Activated CD8-positive, alpha-beta memory T cell treated with anti-CD3 and anti-CD28 coated beads for 24 hours (primary cell): ENCODE results near the gene TEX38.
A peak's percentile ranks its signal among the peaks of the same experiment; 100 is the strongest.
"Not testable (repeated sequence)": the region's sequence is repeated elsewhere in the genome, so short reads cannot be mapped to it uniquely, and the experiment has no call there.

Experiments
- DNase-seq: peaks from one replicate; pipeline ENCODE4 v3.0.0-alpha.2; 2020

TEX38 gene

DNA sequence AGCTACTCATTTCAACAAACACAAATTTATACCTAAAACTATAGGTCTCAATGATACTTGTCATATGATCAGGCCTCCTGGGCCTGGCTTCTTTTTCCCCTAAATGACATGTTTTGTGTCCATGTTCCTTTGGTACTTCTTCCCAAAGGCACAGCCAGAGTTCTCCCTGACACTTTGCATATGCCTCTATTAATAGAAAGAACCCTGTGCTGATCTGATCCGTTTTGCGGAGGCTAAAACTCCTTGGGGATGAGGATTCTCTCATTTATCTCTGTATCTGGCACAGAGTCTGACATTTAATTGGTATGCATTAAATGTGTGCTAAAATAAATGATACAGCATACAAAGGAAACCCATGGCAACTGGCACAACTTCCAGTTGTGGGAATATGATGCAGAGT lies 15.0 kb upstream of the TEX38 start:
- no peak for DNase-seq

GRCh38 chr1:46657775-46658174 lies 13.9 kb upstream of the TEX38 start:
- DNase-seq, result no peak

- DNase-seq, result no peak
Observed at GRCh38 chr1:46659307-46659870, 12.3 kb upstream of the TEX38 start.

DNA sequence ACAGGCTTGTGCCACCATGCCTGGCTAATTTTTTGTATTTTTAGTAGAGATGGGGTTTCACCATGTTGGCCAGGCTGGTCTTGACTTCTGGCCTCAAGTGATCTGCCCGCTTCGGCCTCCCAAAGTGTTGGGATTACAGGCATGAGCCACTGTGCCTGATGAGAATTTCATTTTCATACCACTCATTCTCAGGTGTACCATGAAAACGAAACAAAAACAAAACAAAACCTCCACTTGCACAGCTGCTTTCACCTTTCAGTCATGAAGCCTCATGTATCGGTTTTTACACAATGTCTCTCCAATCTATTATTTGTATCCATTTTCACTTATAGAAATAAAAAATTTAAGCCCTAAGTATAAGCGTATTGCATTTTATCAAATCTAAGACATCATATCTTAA lies 11.5 kb upstream of the TEX38 start:
- not testable (repeated sequence) for DNase-seq

DNA sequence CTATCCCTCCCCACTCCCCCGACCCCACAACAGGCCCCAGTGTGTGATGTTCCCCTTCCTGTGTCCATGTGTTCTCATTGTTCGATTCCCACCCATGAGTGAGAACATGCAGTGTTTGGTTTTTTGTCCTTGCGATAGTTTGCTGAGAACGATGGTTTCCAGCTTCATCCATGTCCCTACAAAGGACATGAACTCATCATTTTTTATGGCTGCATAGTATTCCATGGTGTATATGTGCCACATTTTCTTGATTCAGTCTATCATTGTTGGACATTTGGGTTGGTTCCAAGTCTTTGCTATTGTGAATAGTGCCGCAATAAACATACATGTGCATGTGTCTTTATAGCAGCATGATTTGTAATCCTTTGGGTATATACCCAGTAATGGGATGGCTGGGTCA lies 8.7 kb upstream of the TEX38 start:
- not testable (repeated sequence) for DNase-seq

DNA sequence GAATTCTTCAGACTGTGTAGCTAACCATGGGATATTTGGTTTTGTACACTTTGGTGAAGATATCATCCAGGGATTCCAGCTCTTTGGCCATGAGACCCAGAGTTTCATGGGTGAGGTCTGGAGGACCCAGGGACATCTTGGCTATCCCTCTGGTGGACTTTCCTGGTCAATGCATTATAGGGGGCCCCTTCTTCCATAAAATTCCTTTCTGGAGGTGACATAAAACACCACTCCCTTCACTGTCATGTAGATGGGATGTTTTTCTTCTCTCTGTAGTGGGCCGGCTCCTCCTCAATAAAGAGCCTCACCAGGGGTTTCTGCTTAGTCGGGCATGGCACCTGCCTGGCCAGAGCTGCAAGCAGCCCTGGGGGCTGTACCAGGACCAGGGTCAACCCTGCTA lies 5.7 kb upstream of the TEX38 start:
- DNase-seq, result no peak

GRCh38 chr1:46667782-46668760 lies 3.6 kb upstream of the TEX38 start, which contains the start of gene ATPAF1:
Gene ATPAF1, minus strand, starts transcription at chr1:46668364. Its CDS starts 42 bp downstream, at chr1:46668322.
- DNase-seq, result peak; percentile 84

DNA sequence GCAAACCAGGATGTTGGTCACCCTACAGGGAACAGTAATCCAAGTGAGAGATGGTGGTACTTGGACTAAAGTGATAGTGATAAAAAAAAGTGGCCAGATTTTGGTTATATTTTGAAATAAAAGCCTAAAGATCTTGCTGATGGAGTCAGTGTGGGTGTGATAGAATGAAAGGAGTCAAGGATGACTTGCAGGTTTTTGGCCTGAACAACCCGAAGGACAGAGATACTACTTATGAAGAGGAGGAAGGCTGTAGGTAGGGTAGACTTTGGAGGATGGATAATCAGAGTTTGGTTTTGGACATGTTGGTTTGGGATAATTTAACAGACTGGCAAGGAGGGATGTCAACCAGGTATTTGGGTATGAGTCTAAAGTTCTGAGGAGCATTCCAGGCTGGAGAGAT lies 1.5 kb upstream of the TEX38 start:
- DNase-seq, result no peak

DNA sequence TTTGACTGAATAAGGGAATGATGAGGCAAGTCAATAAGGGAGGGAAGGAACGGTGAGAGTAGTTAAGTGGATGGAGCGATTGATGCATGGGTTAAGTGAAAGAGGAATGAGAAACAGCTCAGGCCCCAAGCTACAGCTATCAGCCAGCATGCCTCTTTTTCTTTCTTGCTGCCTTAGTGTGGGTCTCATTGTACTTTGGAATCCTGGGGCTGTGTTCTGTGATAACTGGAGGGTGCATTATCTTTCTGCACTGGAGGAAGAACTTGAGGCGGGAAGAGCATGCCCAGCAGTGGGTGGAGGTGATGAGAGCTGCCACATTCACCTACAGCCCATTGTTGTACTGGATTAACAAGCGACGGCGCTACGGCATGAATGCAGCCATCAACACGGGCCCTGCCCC lies 1.0 kb downstream of the TEX38 start:
- no peak for DNase-seq

DNA sequence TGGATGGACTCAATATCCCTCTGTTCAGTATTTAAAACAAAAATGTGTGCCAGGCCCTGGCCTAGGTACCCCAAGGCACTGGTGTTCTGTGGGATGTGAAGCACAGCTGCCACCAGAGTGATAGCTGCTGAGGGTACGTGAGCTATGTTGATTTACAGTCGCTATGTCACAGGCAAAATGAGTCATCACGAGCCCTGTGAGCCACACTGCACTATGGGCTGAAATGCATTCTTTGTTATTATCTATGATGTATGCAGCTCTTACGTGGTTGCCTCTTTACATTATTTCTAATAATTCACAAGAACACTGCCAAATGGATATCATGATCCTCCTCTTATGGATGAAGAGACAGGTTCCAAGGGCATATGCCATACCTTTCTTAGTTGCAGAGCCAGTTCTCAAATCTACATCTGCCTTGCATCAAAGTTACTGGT lies 2.1 kb downstream of the TEX38 start:
- no peak for DNase-seq

GRCh38 chr1:46675549-46676314 lies 4.1 kb downstream of the TEX38 start:
- no peak for DNase-seq

DNA sequence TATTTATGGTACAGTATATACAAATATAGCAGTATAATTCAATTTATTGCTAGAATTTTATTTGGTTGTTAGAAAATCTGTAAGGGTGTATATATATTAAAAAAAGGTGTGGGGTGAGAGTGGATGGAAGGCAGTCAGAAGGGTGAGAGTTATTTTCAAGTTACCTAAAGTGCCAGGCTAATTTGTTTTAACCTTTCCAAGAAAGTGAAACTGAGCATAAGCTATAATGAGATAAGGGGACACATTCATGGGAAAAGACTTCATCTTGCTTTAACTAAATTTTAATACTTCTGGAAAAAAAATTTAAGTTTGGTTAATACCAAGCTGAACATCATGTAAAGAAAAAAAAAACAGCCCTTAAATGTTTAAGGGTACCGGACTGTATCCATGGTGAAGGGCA lies 4.9 kb downstream of the TEX38 start:
- DNase-seq, result no peak

- DNase-seq, result no peak
Observed at GRCh38 chr1:46677339-46677738, 5.7 kb downstream of the TEX38 start.

- DNase-seq, result no peak
Observed at GRCh38 chr1:46679789-46680573, 8.3 kb downstream of the TEX38 start.

DNA sequence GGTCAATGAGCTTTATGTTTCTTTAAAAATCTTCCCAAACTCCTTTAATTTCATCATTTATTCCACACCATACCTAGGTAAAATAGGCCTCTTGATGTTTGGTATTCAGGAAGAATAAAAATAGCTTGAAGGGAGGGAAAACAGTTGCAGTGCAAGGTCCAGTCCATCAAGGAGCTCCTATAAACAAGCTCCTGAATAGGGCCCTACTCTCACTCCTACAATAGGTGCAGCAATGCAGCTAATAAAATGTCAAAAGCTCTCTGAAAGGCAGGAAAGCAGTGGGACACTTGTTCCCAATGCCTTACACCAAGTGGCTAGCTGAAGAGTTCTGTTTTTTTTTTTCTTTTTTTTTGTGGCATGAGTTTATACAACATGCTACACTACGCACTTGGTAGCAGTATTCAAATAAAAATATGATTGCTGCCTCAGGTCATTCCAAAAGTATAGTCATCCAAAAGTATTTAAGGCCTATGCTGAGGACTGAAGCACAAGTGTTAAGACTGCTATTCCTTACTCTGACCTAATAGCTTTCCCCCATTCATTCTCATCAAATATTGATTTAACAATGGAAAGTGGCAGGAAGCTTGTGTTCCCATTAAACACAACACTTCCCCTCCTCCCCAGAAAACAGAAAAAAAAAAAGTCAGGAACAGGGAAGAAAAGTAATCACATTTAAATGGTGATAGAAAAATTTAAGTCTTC lies 9.8 kb downstream of the TEX38 start:
- DNase-seq, result no peak

DNA sequence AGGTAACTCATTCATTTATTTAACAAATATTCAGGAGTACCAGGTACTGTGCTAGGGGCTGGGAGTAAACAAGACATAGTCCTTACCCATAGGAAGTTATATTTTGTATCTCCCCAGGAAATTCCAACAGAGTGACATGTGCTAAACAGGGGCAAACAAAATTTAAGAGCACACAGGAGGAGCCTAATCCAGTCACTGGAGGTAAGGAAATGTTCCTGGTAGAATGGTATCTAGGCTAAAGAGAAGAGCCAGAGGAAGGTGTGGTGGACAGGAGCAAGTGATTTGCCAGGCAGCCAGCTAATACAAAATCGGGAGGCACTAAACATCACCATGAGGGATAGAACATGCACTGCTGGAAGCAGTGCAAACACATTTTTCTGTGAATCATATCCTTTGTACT lies 10.4 kb downstream of the TEX38 start:
- DNase-seq, result no peak

GRCh38 chr1:46684670-46685069 lies 13.0 kb downstream of the TEX38 start:
- no peak for DNase-seq

DNA sequence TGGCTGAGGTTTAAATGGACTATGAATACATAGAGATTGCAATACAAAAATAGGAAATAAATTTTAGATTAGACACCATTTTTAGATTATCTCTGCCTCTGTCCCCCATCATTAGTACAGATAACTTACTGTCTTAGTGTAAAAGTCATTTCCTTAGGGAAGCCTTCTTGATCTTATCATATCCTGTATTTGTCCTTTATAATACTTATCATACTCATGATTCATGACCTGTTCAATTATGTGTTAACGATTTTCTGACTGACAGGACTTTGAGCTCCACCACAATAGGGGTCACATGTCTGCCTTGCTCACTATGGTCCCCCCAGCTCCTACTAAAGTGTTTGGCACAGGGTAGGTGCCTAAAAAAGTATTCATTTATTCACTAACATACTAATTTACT lies 14.6 kb downstream of the TEX38 start:
- no peak for DNase-seq

DNA sequence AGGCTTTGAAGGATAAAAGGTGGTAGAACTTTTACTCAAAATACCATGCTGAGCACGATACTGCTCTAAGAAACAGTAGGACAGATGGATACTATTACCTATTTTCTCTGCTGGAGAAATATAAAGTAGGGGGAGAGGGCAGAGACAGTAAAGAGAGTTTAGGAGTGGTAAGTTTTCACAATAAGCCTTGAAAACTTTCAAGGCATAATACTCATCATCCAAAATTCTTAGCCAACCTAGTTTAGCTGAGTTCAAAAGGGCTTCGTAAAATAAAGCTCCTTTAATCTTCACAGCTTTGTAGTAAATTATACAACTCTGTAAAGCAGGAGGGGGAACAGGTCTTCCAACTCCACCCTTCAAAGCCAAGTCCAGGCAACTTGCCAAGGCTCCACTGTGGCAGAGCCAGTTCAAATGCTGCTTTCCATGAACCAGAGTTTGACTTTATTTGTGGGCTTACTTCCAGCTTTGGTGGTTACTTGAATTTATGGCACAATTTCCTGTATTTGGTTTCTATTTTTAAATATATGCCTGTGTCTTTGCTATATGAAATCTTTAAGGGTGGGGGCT lies 15.5 kb downstream of the TEX38 start:
- no peak for DNase-seq

DNA sequence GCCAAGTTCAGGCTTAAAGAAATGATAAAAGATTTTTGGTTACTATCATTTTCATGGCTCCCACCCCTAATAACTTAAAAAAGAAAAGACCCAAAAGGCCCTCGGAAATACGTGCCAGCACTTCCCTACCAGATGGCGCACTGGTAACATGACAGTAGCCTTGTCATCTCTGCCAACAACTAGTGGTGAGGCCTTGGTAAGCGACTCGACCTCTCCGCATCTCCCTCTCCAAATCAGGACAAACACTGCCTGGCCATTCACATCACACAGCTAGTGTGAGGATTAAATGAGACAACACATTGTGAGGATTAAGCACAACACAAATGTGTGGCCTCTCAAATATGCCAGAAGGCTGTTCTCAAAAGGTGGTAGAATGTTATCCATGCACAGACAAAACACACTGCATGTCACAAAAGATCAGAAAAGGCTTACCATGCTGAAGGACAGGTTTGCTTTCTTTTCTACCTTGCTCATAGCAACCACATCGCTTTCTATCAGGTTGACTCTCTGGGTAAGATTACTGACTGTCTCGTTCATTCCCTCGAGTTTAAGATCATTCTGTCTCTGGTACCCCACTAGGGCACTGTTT lies 16.4 kb downstream of the TEX38 start:
- no peak for DNase-seq

GRCh38 chr1:46689356-46689755 lies 17.7 kb downstream of the TEX38 start:
- no peak for DNase-seq
